GM23338 (cell line): ENCODE results near the gene DIO3. TPM values are rescaled to one million over a fixed set of nuclear protein-coding genes. Genes with fewer than 3 reads are reported as not detected.

ENCODE experiments used
- ATAC-seq: fragments of 200-7000 bp; cut with Tn5 transposase; 3 replicates; pipeline ENCODE4 v1.9.1; 2020
- DNase-seq: peaks from one replicate; pipeline ENCODE4 v3.0.0-alpha.2; 2015; ENCODE audit warnings: low spot score
- H2AFZ ChIP-seq: fragments of 200-600 bp; sonication (generic); 2 replicates; pipeline ENCODE4 v1.8.0; 2016; ENCODE audit warnings: antibody characterized with exemption, mild to moderate bottlenecking, moderate library complexity
- H3F3A ChIP-seq: fragments of 200-600 bp; sonication (generic); replicated peaks from 2 replicates; pipeline ENCODE4 v1.8.0; 2017; ENCODE audit warnings: antibody characterized with exemption, mixed run types, low read depth
- H3K27ac ChIP-seq: fragments of 200-600 bp; sonication (generic); 2 replicates; pipeline ENCODE4 v1.6.1; 2016; ENCODE audit warnings: low read depth
- H3K27me3 ChIP-seq: fragments of 200-600 bp; sonication (generic); 2 replicates; pipeline ENCODE4 v1.8.0; 2016; ENCODE audit warnings: mild to moderate bottlenecking, mixed run types, moderate library complexity; ENCODE audit not compliant: insufficient read depth
- H3K36me3 ChIP-seq: fragments of 200-600 bp; sonication (generic); 2 replicates; pipeline ENCODE4 v1.8.0; 2016; ENCODE audit warnings: mild to moderate bottlenecking; ENCODE audit not compliant: insufficient read depth
- H3K4me1 ChIP-seq: fragments of 200-600 bp; sonication (generic); 2 replicates; pipeline ENCODE4 v1.8.0; 2016; ENCODE audit warnings: mild to moderate bottlenecking, moderate library complexity; ENCODE audit not compliant: insufficient read depth
- H3K4me2 ChIP-seq: fragments of 200-600 bp; sonication (generic); 2 replicates; pipeline ENCODE4 v1.7.1; 2017; ENCODE audit warnings: mixed run types
- H3K4me3 ChIP-seq: fragments of 200-600 bp; sonication (generic); 2 replicates; pipeline ENCODE4 v1.6.1; 2016; ENCODE audit warnings: mixed run types
- H3K79me2 ChIP-seq: fragments of 200-600 bp; sonication (generic); replicated peaks from 2 replicates; pipeline ENCODE4 v1.8.0; 2017; ENCODE audit warnings: mild to moderate bottlenecking; ENCODE audit not compliant: insufficient read depth
- H3K9me2 ChIP-seq: fragments of 200-600 bp; sonication (generic); 2 replicates; pipeline ENCODE4 v1.8.0; 2017; ENCODE audit not compliant: insufficient read depth
- H4K20me1 ChIP-seq: fragments of 200-600 bp; sonication (generic); replicated peaks from 2 replicates; pipeline ENCODE4 v1.8.0; 2017; ENCODE audit warnings: mild to moderate bottlenecking; ENCODE audit not compliant: insufficient read depth
- H3K27ac Mint-ChIP-seq: 2 replicates; pipeline ENCODE4 v1.8.0; 2020; ENCODE audit warnings: inconsistent platforms, mild to moderate bottlenecking, moderate library complexity, mixed read lengths
- H3K27me3 Mint-ChIP-seq: 3 replicates; pipeline ENCODE4 v1.8.0; 2022; ENCODE audit warnings: low read depth, mild to moderate bottlenecking, moderate library complexity, mixed read lengths, inconsistent platforms; ENCODE audit not compliant: insufficient read depth, poor library complexity
- H3K36me3 Mint-ChIP-seq: 3 replicates; pipeline ENCODE4 v1.8.0; 2021; ENCODE audit warnings: low read depth, mild to moderate bottlenecking, inconsistent platforms, moderate library complexity, mixed read lengths
- H3K4me1 Mint-ChIP-seq: 3 replicates; pipeline ENCODE4 v1.8.0; 2020; ENCODE audit warnings: mild to moderate bottlenecking, inconsistent platforms, mixed read lengths
- H3K4me3 Mint-ChIP-seq: 3 replicates; pipeline ENCODE4 v1.8.0; 2021; ENCODE audit warnings: moderate library complexity, mild to moderate bottlenecking, inconsistent platforms, mixed read lengths
- H3K9me3 Mint-ChIP-seq: 3 replicates; pipeline ENCODE4 v1.8.0; 2020; ENCODE audit warnings: moderate library complexity, mild to moderate bottlenecking, inconsistent platforms, mixed read lengths
- EZH2 ChIP-seq: fragments of 200-600 bp; sonication (generic); IDR thresholded peaks from one replicate; pipeline ENCODE4 v1.8.0; 2017; ENCODE audit warnings: antibody characterized with exemption, mild to moderate bottlenecking, low read depth; ENCODE audit not compliant: unreplicated experiment
- EZH2phosphoT487 ChIP-seq: fragments of 200-600 bp; sonication (generic); IDR thresholded peaks from one replicate; pipeline ENCODE4 v1.8.1; 2018; ENCODE audit warnings: antibody characterized with exemption; ENCODE audit not compliant: unreplicated experiment
- STAT1 ChIP-seq: IDR thresholded peaks from one replicate; pipeline ENCODE4 v1.6.1; 2016; ENCODE audit warnings: antibody characterized with exemption; ENCODE audit not compliant: unreplicated experiment
- ZNF114 ChIP-seq: fragments of 250-450 bp; sonication (Bioruptor Pico); IDR thresholded peaks from 2 replicates; pipeline ENCODE4 v1.5.0; 2020; ENCODE audit warnings: mild to moderate bottlenecking, moderate library complexity
- polyA plus RNA-seq: library from polyadenylated mRNA; unstranded; fragments of >200 nt; fragmentation: Nextera tagmentation; extraction: Ambion mirVana; gene quantifications from 2 replicates; pipeline ENCODE4 v1.2.1, GENCODE V29; 2016
- total RNA-seq: library from RNA; depleted of rRNA; stranded (reverse); fragments of >200 nt; shearing (Covaris generic); gene quantifications from 2 replicates; pipeline ENCODE4 v1.2.3, GENCODE V29; 2014
- TF ChIP-seq, protein P1 (sequence below): fragments of 250-450 bp; sonication (Bioruptor Pico); IDR thresholded peaks from 2 replicates; pipeline ENCODE4 v1.5.0; 2020; ENCODE audit warnings: mild to moderate bottlenecking, moderate library complexity
- TF ChIP-seq, protein P2 (sequence below): IDR thresholded peaks from one replicate; pipeline ENCODE4 v1.6.1; 2018; ENCODE audit warnings: antibody characterized with exemption; ENCODE audit not compliant: unreplicated experiment

The DIO3 gene
- total and polyA plus RNA-seq, 2 experiments from 2014 or later, result 0.10 to 0.28 TPM

DNA sequence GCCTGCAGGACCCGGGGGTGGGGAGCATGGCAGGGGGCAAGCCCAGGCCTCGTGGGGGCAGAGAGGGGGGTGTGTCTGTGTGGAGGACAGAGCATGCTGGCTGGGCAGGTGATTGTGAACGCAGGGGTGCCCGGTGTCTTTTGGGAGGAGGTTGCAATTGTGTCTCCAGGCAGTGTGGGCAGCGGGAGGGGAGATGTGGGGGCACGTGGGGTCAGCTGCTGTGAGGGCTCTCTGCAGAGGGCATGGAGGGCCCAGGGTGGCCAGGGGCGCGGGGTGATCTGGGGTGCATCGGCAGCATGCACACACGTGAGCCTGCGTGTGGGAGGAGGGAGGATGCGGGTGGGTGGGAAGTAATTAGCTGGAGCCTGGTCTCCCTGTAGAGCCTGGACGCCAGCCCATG is 32.2 kb upstream of the DIO3 start:
- Histone ChIP-seq H3K27ac (no peak overlapping the region), H3K9me2 (no peaks in the 10 kb centered on the region), H3K4me3 (no peak overlapping the region), H2AFZ (no peak overlapping the region), H4K20me1 (no peaks in the 10 kb centered on the region), H3K36me3 (no peaks in the 10 kb centered on the region), H3K4me2 (no peak overlapping the region), H3F3A (no peaks in the 10 kb centered on the region), H3K4me1 (no peaks in the 10 kb centered on the region), H3K27me3 (no peaks in the 10 kb centered on the region), H3K79me2 (no peaks in the 10 kb centered on the region)
- H3K27ac Mint-ChIP-seq, result no peak overlapping the region
- no peak overlapping the region for H3K4me3 Mint-ChIP-seq
- ATAC-seq, result no peak
- no peak for DNase-seq
- TF ChIP-seq EZH2 (no peak), EZH2phosphoT487 (no peak), ZNF114 (CRISPR knock-in tag) (no peak), STAT1 (no peak)
- TF ChIP-seq, protein P1, sequence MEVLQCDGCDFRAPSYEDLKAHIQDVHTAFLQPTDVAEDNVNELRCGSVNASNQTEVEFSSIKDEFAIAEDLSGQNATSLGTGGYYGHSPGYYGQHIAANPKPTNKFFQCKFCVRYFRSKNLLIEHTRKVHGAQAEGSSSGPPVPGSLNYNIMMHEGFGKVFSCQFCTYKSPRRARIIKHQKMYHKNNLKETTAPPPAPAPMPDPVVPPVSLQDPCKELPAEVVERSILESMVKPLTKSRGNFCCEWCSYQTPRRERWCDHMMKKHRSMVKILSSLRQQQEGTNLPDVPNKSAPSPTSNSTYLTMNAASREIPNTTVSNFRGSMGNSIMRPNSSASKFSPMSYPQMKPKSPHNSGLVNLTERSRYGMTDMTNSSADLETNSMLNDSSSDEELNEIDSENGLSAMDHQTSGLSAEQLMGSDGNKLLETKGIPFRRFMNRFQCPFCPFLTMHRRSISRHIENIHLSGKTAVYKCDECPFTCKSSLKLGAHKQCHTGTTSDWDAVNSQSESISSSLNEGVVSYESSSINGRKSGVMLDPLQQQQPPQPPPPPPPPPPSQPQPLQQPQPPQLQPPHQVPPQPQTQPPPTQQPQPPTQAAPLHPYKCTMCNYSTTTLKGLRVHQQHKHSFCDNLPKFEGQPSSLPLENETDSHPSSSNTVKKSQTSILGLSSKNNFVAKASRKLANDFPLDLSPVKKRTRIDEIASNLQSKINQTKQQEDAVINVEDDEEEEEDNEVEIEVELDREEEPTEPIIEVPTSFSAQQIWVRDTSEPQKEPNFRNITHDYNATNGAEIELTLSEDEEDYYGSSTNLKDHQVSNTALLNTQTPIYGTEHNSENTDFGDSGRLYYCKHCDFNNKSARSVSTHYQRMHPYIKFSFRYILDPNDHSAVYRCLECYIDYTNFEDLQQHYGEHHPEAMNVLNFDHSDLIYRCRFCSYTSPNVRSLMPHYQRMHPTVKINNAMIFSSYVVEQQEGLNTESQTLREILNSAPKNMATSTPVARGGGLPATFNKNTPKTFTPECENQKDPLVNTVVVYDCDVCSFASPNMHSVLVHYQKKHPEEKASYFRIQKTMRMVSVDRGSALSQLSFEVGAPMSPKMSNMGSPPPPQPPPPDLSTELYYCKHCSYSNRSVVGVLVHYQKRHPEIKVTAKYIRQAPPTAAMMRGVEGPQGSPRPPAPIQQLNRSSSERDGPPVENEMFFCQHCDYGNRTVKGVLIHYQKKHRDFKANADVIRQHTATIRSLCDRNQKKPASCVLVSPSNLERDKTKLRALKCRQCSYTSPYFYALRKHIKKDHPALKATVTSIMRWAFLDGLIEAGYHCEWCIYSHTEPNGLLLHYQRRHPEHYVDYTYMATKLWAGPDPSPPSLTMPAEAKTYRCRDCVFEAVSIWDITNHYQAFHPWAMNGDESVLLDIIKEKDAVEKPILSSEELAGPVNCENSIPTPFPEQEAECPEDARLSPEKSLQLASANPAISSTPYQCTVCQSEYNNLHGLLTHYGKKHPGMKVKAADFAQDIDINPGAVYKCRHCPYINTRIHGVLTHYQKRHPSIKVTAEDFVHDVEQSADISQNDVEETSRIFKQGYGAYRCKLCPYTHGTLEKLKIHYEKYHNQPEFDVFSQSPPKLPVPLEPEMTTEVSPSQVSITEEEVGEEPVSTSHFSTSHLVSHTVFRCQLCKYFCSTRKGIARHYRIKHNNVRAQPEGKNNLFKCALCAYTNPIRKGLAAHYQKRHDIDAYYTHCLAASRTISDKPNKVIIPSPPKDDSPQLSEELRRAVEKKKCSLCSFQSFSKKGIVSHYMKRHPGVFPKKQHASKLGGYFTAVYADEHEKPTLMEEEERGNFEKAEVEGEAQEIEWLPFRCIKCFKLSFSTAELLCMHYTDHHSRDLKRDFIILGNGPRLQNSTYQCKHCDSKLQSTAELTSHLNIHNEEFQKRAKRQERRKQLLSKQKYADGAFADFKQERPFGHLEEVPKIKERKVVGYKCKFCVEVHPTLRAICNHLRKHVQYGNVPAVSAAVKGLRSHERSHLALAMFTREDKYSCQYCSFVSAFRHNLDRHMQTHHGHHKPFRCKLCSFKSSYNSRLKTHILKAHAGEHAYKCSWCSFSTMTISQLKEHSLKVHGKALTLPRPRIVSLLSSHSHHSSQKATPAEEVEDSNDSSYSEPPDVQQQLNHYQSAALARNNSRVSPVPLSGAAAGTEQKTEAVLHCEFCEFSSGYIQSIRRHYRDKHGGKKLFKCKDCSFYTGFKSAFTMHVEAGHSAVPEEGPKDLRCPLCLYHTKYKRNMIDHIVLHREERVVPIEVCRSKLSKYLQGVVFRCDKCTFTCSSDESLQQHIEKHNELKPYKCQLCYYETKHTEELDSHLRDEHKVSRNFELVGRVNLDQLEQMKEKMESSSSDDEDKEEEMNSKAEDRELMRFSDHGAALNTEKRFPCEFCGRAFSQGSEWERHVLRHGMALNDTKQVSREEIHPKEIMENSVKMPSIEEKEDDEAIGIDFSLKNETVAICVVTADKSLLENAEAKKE (CRISPR knock-in tag), result no peak
- TF ChIP-seq, protein P2, sequence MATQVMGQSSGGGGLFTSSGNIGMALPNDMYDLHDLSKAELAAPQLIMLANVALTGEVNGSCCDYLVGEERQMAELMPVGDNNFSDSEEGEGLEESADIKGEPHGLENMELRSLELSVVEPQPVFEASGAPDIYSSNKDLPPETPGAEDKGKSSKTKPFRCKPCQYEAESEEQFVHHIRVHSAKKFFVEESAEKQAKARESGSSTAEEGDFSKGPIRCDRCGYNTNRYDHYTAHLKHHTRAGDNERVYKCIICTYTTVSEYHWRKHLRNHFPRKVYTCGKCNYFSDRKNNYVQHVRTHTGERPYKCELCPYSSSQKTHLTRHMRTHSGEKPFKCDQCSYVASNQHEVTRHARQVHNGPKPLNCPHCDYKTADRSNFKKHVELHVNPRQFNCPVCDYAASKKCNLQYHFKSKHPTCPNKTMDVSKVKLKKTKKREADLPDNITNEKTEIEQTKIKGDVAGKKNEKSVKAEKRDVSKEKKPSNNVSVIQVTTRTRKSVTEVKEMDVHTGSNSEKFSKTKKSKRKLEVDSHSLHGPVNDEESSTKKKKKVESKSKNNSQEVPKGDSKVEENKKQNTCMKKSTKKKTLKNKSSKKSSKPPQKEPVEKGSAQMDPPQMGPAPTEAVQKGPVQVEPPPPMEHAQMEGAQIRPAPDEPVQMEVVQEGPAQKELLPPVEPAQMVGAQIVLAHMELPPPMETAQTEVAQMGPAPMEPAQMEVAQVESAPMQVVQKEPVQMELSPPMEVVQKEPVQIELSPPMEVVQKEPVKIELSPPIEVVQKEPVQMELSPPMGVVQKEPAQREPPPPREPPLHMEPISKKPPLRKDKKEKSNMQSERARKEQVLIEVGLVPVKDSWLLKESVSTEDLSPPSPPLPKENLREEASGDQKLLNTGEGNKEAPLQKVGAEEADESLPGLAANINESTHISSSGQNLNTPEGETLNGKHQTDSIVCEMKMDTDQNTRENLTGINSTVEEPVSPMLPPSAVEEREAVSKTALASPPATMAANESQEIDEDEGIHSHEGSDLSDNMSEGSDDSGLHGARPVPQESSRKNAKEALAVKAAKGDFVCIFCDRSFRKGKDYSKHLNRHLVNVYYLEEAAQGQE, result no peak
- peaks cover 15% of the 10 kb centered on the region for H3K27me3 Mint-ChIP-seq
- peaks cover 7% of the 10 kb centered on the region for H3K4me1 Mint-ChIP-seq
- H3K36me3 Mint-ChIP-seq, result no peaks in the 10 kb centered on the region; the same call in 2 of the 3 replicates
- no peaks in the 10 kb centered on the region; the same call in 1 of the 3 replicates for H3K9me3 Mint-ChIP-seq
